CD14-positive monocyte (primary cell): Measurements from ENCODE around the gene CAMK1D. TPM values are rescaled to one million over a fixed set of nuclear protein-coding genes. Genes with fewer than 3 reads are reported as not detected.
A peak's percentile ranks its signal among the peaks of the same experiment; 100 is the strongest.

ENCODE experiments used
- DNase-seq, 3 donors: peaks; one replicate each; pipeline ENCODE4 v3.0.0-alpha.2; 2011 to 2022
- H2AFZ ChIP-seq: 2 replicates; pipeline ENCODE4 v1.6.0; 2012; ENCODE audit warnings: mild to moderate bottlenecking, low read depth, low read length, inconsistent platforms; ENCODE audit not compliant: insufficient read depth, poor library complexity, severe bottlenecking
- H3K27ac ChIP-seq, 2 donors: 1 replicate in 1 of 2; 2 replicates in 1 of 2; pipeline ENCODE4 v1.5.1; 2012 to 2013; ENCODE audit warnings: low read length in 2 of 2, control low read depth in 1 of 2, inconsistent platforms in 1 of 2, low read depth in 1 of 2, mild to moderate bottlenecking in 1 of 2
- H3K27me3 ChIP-seq, 2 donors: one replicate each; pipeline versions ENCODE4 v1.6.0 to v1.6.1; 2011 to 2013; ENCODE audit warnings: low read length in 2 of 2; ENCODE audit not compliant: control insufficient read depth in 2 of 2, insufficient read depth in 2 of 2
- H3K36me3 ChIP-seq, 2 donors: replicated peaks in 1 of 2; 1 replicate in 1 of 2; 2 replicates in 1 of 2; pipeline versions ENCODE4 v1.5.1 to v1.6.1; 2012 to 2013; ENCODE audit warnings: low read length in 2 of 2, control low read depth in 1 of 2, inconsistent platforms in 1 of 2, mild to moderate bottlenecking in 1 of 2; ENCODE audit not compliant: insufficient read depth in 2 of 2, control insufficient read depth in 1 of 2
- H3K4me1 ChIP-seq, 2 donors: 1 replicate in 1 of 2; 2 replicates in 1 of 2; pipeline versions ENCODE4 v1.5.1 to v1.6.1; 2012 to 2013; ENCODE audit warnings: low read length in 2 of 2, control low read depth in 1 of 2, inconsistent platforms in 1 of 2, mild to moderate bottlenecking in 1 of 2, moderate library complexity in 1 of 2; ENCODE audit not compliant: insufficient read depth in 2 of 2, control insufficient read depth in 1 of 2
- H3K4me2 ChIP-seq: replicated peaks from 2 replicates; pipeline ENCODE3; 2012; ENCODE audit warnings: low read length, moderate library complexity, mild to moderate bottlenecking; ENCODE audit not compliant: poor library complexity, severe bottlenecking; ENCODE audit errors: extremely low read depth
- H3K4me3 ChIP-seq, 3 experiments: fragments of 200-600 bp in 1 of 3; sonication (generic) in 1 of 3; replicated peaks in 1 of 3; 1 replicate in 2 of 3; 2 replicates in 1 of 3; pipeline ENCODE4 v1.5.1; 2011 to 2013; ENCODE audit warnings: low read length in 3 of 3, mild to moderate bottlenecking in 3 of 3, control low read depth in 2 of 3, low read depth in 2 of 3, inconsistent platforms in 1 of 3, moderate library complexity in 1 of 3
- H3K79me2 ChIP-seq: 2 replicates; pipeline ENCODE4 v1.6.0; 2012; ENCODE audit warnings: mild to moderate bottlenecking, control low read depth, inconsistent platforms, low read length, moderate library complexity; ENCODE audit not compliant: insufficient read depth
- H3K9ac ChIP-seq: 2 replicates; pipeline ENCODE4 v1.6.0; 2017; ENCODE audit warnings: low read length, mild to moderate bottlenecking; ENCODE audit not compliant: insufficient read depth, poor library complexity, severe bottlenecking
- H3K9me3 ChIP-seq, 2 donors: replicated peaks in 1 of 2; 1 replicate in 1 of 2; 2 replicates in 1 of 2; pipeline versions ENCODE4 v1.5.1 to v1.6.1; 2012 to 2013; ENCODE audit warnings: low read length in 2 of 2, control low read depth in 1 of 2; ENCODE audit not compliant: control insufficient read depth in 1 of 2, insufficient read depth in 1 of 2
- H4K20me1 ChIP-seq: 2 replicates; pipeline ENCODE4 v1.6.0; 2012; ENCODE audit warnings: mild to moderate bottlenecking, low read length, control low read depth, moderate library complexity; ENCODE audit not compliant: insufficient read depth
- H3K27ac Mint-ChIP-seq, 7 donors: one replicate each; pipeline ENCODE4 v1.8.0; 2020; ENCODE audit warnings: mild to moderate bottlenecking in 7 of 7, mixed read lengths in 7 of 7, moderate library complexity in 6 of 7, inconsistent platforms in 2 of 7
- H3K27me3 Mint-ChIP-seq, 3 donors: one replicate each; pipeline ENCODE4 v1.8.0; 2021 to 2022; ENCODE audit warnings: low read depth in 3 of 3, mild to moderate bottlenecking in 3 of 3, mixed read lengths in 3 of 3, moderate library complexity in 3 of 3, inconsistent platforms in 1 of 3
- H3K36me3 Mint-ChIP-seq, 2 donors: one replicate each; pipeline ENCODE4 v1.8.0; 2020; ENCODE audit warnings: mixed read lengths in 2 of 2, inconsistent platforms in 1 of 2, mild to moderate bottlenecking in 1 of 2
- H3K4me1 Mint-ChIP-seq: one replicate; pipeline ENCODE4 v1.8.0; 2020; ENCODE audit warnings: mild to moderate bottlenecking, mixed read lengths
- H3K4me3 Mint-ChIP-seq, 2 donors: one replicate each; pipeline ENCODE4 v1.8.0; 2020; ENCODE audit warnings: mild to moderate bottlenecking in 2 of 2, mixed read lengths in 2 of 2, moderate library complexity in 1 of 2
- H3K9me3 Mint-ChIP-seq, 7 donors: one replicate each; pipeline ENCODE4 v1.8.0; 2020 to 2022; ENCODE audit warnings: mixed read lengths in 7 of 7, mild to moderate bottlenecking in 6 of 7, moderate library complexity in 6 of 7, inconsistent platforms in 2 of 7
- WGBS: methylation state at CpG from one replicate; pipeline ENCODE4 v1.1.5; 2013; ENCODE audit warnings: missing lambda C conversion rate; ENCODE audit not compliant: insufficient coverage; 5-methylcytosine and 5-hydroxymethylcytosine counted together
- intact Hi-C, 2 donors: fragments of 100-400 bp; cut with micrococcal nuclease; formaldehyde crosslinking; loops; one replicate each; pipeline versions ENCODE4 v1.15.0 to v1.15.1; 2023
- polyA plus RNA-seq, 3 donors: library from polyadenylated mRNA; depleted of rRNA in 1 of 3; unstranded in 2 of 3; stranded (reverse) in 1 of 3; fragments of 300-500 nt in 2 of 3; fragments of >200 nt in 1 of 3; fragmentation: Illumina TruSeq in 2 of 3; gene quantifications; 1 replicate in 2 of 3; 2 replicates in 1 of 3; pipeline ENCODE4 v1.2.3, GENCODE V29; 2012 to 2021
- TF ChIP-seq, protein P1 (sequence below): fragments of 200-600 bp; IDR thresholded peaks from one replicate; pipeline ENCODE4 v1.8.0; 2022; ENCODE audit warnings: antibody characterized with exemption, mild to moderate bottlenecking

The CAMK1D gene
- polyA plus RNA-seq, 3 donors, result 6.7 to 11.8 (median 7.1) TPM

DNA sequence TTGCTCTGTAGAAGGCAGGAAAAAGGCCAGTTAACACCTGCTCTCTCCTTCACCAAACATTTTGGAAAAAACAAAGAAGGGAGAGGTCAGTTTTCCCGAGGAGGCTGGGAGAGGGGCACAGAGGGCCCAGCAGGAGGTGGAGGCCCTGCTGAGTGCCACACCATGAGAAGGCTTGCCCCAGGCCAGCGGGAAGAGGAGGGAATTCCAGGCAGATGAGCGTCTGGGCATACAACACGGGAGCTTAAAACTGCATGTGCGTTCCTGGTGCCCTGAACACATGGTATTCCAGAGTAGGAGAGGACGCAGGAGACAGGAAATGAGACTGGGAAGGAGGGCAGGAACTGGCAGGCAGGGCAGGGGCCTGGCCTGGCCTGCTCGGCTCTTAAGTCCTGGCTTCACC is 469.7 kb downstream of the CAMK1D start:
- Histone ChIP-seq H3K36me3 (peaks cover 0 to 14% of the 10 kb centered on the region in 2 donors), H3K4me1 (no peaks in the 10 kb centered on the region), H3K4me2 (no peak overlapping the region), H4K20me1 (no peaks in the 10 kb centered on the region), H3K27me3 (no peaks in the 10 kb centered on the region), H2AFZ (no peak overlapping the region), H3K4me3 (no peak overlapping the region), H3K9me3 (peaks cover 0 to 11% of the 10 kb centered on the region in 2 donors), H3K79me2 (no peaks in the 10 kb centered on the region), H3K27ac (no peak overlapping the region), H3K9ac (no peak overlapping the region)
- TF ChIP-seq, protein P1, sequence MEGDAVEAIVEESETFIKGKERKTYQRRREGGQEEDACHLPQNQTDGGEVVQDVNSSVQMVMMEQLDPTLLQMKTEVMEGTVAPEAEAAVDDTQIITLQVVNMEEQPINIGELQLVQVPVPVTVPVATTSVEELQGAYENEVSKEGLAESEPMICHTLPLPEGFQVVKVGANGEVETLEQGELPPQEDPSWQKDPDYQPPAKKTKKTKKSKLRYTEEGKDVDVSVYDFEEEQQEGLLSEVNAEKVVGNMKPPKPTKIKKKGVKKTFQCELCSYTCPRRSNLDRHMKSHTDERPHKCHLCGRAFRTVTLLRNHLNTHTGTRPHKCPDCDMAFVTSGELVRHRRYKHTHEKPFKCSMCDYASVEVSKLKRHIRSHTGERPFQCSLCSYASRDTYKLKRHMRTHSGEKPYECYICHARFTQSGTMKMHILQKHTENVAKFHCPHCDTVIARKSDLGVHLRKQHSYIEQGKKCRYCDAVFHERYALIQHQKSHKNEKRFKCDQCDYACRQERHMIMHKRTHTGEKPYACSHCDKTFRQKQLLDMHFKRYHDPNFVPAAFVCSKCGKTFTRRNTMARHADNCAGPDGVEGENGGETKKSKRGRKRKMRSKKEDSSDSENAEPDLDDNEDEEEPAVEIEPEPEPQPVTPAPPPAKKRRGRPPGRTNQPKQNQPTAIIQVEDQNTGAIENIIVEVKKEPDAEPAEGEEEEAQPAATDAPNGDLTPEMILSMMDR, result no peak
- Mint-ChIP-seq H3K9me3 (peaks cover 2 to 18% (median 9%) of the 10 kb centered on the region in 7 donors), H3K4me3 (no peak overlapping the region), H3K4me1 (no peaks in the 10 kb centered on the region), H3K27me3 (peaks cover 0 to 4% (median 1%) of the 10 kb centered on the region in 3 donors), H3K36me3 (peaks cover 14 to 21% of the 10 kb centered on the region in 2 donors), H3K27ac (peak overlapping the region in 1 of 7 donors; percentile 85)
- WGBS, result 94% methylated on average over 7 of the region's 7 CpGs
- DNase-seq, result no peak
- intact Hi-C loops, result no loop called here

DNA sequence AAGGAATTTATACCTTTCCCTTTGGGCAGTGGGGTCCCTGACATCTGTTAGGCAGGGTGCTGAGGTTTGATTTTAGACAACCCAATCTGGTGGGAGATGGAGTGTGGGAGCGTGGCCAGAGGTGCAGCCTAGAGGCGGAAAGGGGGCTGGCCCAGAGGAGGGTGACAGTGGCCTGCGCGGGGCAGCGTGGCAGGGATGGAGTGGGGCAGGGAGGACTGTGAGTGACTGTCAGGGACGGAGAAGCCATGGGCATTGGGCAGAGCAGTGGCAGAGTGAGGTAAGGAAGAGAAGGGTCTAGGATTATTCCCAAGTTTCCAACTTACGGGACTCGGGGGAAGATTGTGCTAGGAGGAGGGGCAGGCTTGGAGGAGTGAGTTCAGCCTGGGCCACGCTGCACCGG is 470.3 kb downstream of the CAMK1D start:
- H3K4me3 ChIP-seq, result no peak overlapping the region
- peaks cover 0 to 4% (median 1%) of the 10 kb centered on the region in 3 donors for H3K27me3 Mint-ChIP-seq
- H3K9ac ChIP-seq, result no peak overlapping the region
- no peak overlapping the region for H3K4me3 Mint-ChIP-seq
- DNase-seq, result no peak
- no peaks in the 10 kb centered on the region for H3K79me2 ChIP-seq
- H3K4me1 ChIP-seq, result no peaks in the 10 kb centered on the region
- peaks cover 0 to 7% of the 10 kb centered on the region in 2 donors for H3K9me3 ChIP-seq
- peaks cover 10 to 19% of the 10 kb centered on the region in 2 donors for H3K36me3 Mint-ChIP-seq
- no peaks in the 10 kb centered on the region for H3K27me3 ChIP-seq
- no peak overlapping the region for H3K27ac Mint-ChIP-seq
- intact Hi-C loops, result no loop called here
- H3K4me1 Mint-ChIP-seq, result no peaks in the 10 kb centered on the region
- peaks cover 0 to 9% of the 10 kb centered on the region in 2 donors for H3K36me3 ChIP-seq
- no peak overlapping the region for H3K4me2 ChIP-seq
- H4K20me1 ChIP-seq, result no peaks in the 10 kb centered on the region
- H3K9me3 Mint-ChIP-seq, result peaks cover 0 to 15% (median 6%) of the 10 kb centered on the region in 7 donors
- H3K27ac ChIP-seq, result no peak overlapping the region
- 98% methylated on average over 9 of the region's 10 CpGs for WGBS
- TF ChIP-seq, protein P1, result no peak
- no peak overlapping the region for H2AFZ ChIP-seq
